ENCODE measurements around the gene CUEDC1. TPM values are rescaled to one million over a fixed set of nuclear protein-coding genes. Genes with fewer than 3 reads are reported as not detected.

CUEDC1 gene
- total RNA-seq, 1 donor from 2014 or later: 76.1 TPM

DNA sequence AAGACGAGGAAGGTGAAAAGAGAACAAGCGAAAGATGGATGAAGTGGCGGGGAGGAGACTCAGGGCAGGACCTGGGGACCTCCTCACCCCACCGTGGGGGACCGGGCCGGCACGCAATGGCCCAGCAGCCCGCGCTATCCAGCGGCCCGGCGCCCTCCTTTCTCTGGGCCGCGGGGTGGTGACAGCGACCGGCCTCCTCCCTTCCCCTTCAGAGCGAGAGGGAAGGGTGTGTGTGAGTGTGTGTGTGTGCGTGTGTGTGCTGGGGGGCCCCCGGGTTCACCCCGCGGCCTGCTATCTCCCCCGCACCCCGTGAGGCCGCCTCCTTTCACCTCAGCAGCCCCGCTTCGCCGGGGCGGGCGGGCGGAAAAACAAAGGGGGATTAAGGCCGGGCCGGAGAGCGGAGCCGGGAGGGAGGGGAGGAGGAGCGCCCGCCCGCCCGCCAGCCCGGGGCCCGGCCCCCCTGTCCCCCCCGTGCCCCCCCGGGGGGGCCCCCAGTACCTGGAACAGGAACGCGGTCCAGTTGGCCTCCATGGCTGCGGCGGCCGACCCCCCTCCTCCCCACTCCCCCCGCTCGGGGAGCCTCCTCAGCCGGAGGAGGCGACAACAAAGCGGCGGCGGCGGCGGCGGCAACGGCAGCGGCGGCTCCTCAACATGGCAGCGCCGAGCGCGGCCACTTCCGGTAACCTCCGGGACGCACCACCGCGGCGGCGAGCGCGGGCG is 32.5 kb upstream of the CUEDC1 start, which contains the start of gene VEZF1:
TSS of gene VEZF1 (minus strand) at position 674 of the 720 bp plus-strand sequence. CDS start at position 531, 143 bp downstream.
- Histone ChIP-seq H3K36me3 (peaks cover 0 to 2% of the 10 kb centered on the region in 2 donors), H3K4me1 (peaks cover 0 to 19% of the 10 kb centered on the region in 2 donors), H3K4me3 (peak within 1 kb of the TSS; percentile 84 to 85), H3K27me3 (no peaks in the 10 kb centered on the region), H3K27ac (peak within 1 kb of the TSS; percentile 97 to 98), H3K9me3 (no peaks in the 10 kb centered on the region)
- intact Hi-C loops (cut with DNase I): loop anchor here (1.0 to 5.0 kb wide), 5 partner anchors 19 to 129 kb away; partner anchors contain the start of genes DYNLL2 and SRSF1
- TF ChIP-seq, protein P1, sequence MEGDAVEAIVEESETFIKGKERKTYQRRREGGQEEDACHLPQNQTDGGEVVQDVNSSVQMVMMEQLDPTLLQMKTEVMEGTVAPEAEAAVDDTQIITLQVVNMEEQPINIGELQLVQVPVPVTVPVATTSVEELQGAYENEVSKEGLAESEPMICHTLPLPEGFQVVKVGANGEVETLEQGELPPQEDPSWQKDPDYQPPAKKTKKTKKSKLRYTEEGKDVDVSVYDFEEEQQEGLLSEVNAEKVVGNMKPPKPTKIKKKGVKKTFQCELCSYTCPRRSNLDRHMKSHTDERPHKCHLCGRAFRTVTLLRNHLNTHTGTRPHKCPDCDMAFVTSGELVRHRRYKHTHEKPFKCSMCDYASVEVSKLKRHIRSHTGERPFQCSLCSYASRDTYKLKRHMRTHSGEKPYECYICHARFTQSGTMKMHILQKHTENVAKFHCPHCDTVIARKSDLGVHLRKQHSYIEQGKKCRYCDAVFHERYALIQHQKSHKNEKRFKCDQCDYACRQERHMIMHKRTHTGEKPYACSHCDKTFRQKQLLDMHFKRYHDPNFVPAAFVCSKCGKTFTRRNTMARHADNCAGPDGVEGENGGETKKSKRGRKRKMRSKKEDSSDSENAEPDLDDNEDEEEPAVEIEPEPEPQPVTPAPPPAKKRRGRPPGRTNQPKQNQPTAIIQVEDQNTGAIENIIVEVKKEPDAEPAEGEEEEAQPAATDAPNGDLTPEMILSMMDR (IDR thresholded peaks at IDR 0.05): no peak
- DNase-seq (ENCODE audit: low spot score in 2 of 2): peak in 1 of 2 donors; percentile 85

DNA sequence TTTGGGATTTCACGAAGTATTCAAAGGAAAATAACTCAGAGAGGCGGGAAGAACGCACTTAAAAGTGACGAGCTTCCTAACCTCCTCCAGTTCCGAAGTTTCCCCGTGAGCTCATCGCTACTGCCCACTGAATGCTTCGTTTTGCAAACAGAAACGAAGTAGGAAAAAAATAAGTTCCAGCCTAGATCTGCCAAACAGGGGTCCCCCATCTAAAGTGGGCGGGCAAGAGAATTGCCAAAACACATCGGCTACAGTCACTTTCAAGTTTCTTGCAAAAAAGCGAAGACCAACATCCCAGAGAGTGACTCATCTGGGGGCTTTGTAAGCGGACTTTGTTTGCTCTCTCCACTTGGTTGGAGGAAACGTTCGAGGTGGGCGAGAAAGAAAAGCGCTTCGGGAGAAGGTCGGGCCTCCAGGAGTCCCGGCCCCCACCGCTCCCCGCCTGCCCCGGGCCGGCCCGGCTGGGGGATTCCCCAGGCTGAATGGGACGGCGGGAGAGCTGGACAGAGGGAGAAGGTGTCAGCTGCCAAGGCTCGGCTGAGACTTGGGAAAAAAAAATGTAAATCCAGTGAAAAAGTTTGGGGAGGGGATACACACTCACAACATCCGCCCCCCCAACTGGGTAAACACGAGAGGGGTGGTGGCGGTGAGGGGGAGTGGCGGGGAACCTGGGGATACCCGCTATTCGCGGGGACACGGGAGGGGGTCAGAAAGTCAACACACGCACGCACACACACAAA is 31.8 kb upstream of the CUEDC1 start:
- H3K4me3 ChIP-seq: peak overlapping the region; percentile 84 to 85
- intact Hi-C loops (cut with DNase I): loop anchor here (2.0 to 5.0 kb wide), 2 partner anchors 34 to 95 kb away; partner anchors contain the start of gene DYNLL2
- no peaks in the 10 kb centered on the region for H3K9me3 ChIP-seq
- H3K4me1 ChIP-seq: peaks cover 0 to 26% of the 10 kb centered on the region in 2 donors
- no peaks in the 10 kb centered on the region for H3K27me3 ChIP-seq
- H3K36me3 ChIP-seq: peaks cover 4 to 7% of the 10 kb centered on the region in 2 donors
- H3K27ac ChIP-seq: peak overlapping the region; percentile 97 to 98
- peak in 1 of 2 donors; percentile 75 for DNase-seq (ENCODE audit: low spot score in 2 of 2)
- TF ChIP-seq, protein P1 (IDR thresholded peaks at IDR 0.05): no peak

DNA sequence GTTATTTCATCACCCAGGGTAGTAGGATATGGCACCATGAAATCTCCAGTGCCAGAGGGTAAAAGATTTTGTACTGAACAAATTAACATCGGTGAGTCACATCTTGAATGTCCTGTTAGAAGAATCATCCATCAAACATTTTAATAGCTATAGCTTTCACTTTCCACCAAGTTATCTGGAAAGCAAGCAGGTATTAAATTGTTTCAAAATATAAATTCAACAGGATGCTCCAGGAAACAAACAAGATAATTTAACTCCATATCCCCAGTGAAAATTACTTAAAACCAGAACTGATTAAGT is 30.4 kb upstream of the CUEDC1 start:
- TF ChIP-seq, protein P1 (IDR thresholded peaks at IDR 0.05): no peak
- no peaks in the 10 kb centered on the region for H3K9me3 ChIP-seq
- peaks cover 12 to 17% of the 10 kb centered on the region in 2 donors for H3K36me3 ChIP-seq
- no peak overlapping the region for H3K27ac ChIP-seq
- peaks cover 0 to 28% of the 10 kb centered on the region in 2 donors for H3K4me1 ChIP-seq
- no peaks in the 10 kb centered on the region for H3K27me3 ChIP-seq
- DNase-seq (ENCODE audit: low spot score in 2 of 2): no peak
- intact Hi-C loops (cut with DNase I): loop anchor here (5.0 kb wide), 1 partner anchor 97 kb away; the partner anchor contains the start of gene DYNLL2
- peak overlapping the region in 1 of 2 donors; percentile 8 for H3K4me3 ChIP-seq

DNA sequence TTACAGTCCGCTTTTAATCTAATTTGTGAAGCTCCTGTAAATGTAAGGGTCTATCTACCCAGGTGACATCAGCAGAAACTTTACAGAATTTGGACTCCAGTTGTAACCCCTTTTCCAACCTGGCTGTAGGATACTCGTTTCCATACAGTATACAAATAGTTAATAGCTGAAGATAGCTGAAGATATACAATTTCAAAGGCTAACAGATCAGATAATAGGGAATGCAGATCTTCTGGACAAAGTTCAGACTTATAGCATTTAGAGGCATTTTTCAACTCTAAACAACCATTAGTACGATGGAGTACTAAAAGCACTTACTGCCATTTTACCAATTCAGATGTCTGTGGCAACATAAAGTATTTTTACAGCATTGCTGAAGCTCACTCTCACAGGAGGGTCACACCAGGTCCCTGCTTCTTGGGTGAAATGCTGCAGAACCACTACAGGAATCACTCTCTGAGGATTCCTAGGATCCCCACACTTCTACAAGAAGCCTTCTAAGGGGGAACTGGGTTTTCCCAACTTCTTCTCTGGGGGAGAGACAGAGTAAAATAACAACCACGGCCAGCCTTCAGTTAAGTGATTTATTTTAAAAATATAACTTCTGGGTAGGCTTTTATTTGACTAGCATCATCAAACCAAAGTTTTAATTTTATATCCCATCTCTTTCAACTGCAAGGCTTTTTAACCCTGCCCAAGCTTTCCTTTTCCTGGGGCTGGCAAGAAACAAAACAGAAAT is 29.9 kb upstream of the CUEDC1 start:
- Histone ChIP-seq H3K9me3 (no peaks in the 10 kb centered on the region), H3K27me3 (no peaks in the 10 kb centered on the region), H3K4me3 (peak overlapping the region in 1 of 2 donors; percentile 8), H3K36me3 (peaks cover 17 to 22% of the 10 kb centered on the region in 2 donors), H3K27ac (no peak overlapping the region), H3K4me1 (peaks cover 0 to 28% of the 10 kb centered on the region in 2 donors)
- TF ChIP-seq, protein P1 (IDR thresholded peaks at IDR 0.05): no peak
- intact Hi-C loops (cut with DNase I): loop anchor here (5.0 kb wide), 1 partner anchor 97 kb away; the partner anchor contains the start of gene DYNLL2
- DNase-seq (ENCODE audit: low spot score in 2 of 2): no peak

DNA sequence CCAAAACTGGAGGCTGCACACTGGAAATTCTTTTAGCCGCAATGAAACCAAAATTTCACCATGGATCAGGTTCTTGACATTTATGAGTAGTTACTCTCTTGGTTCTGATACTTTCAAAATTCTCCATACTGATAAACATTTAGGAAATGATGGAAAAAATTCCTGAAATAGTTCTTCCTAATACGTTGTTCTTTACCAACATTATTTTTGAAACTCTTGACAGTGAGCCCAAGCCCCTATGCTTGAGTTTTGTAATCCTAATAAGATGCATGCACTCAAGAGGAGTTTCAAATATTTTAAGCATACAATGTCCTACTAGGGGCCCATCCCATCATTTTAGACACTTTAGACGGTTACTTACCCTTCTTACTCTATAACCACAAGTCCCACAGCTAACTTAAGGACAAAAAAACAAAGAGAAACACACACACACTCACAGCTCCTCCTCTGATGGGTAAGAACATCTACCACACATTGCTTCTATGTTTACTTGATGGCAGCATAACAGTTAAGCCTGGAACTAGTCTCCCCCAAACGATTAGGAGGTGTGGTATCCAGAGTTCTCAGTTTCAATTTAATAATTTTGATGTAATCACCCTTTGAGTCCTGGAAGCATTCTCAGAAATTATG is 29.2 kb upstream of the CUEDC1 start:
- Histone ChIP-seq H3K4me1 (peaks cover 0 to 28% of the 10 kb centered on the region in 2 donors), H3K27ac (no peak overlapping the region)

More for the DNA sequence above, 29.2 kb upstream of the CUEDC1 start:
- TF ChIP-seq, protein P1 (IDR thresholded peaks at IDR 0.05): no peak
- DNase-seq (ENCODE audit: low spot score in 2 of 2): no peak
- intact Hi-C loops (cut with DNase I): no loop called here
- peaks cover 24 to 28% of the 10 kb centered on the region in 2 donors for H3K36me3 ChIP-seq
- no peaks in the 10 kb centered on the region for H3K9me3 ChIP-seq
- no peaks in the 10 kb centered on the region for H3K27me3 ChIP-seq
- peak overlapping the region in 1 of 2 donors; percentile 8 for H3K4me3 ChIP-seq
